ENCODE data around the gene LYPLAL1. TPM values are rescaled to one million over a fixed set of nuclear protein-coding genes. Genes with fewer than 3 reads are reported as not detected.
A peak's percentile ranks its signal among the peaks of the same experiment; 100 is the strongest.

Gene LYPLAL1
- total RNA-seq, 2 experiments from 2014 or later, result 23.1 to 24.0 TPM

DNA sequence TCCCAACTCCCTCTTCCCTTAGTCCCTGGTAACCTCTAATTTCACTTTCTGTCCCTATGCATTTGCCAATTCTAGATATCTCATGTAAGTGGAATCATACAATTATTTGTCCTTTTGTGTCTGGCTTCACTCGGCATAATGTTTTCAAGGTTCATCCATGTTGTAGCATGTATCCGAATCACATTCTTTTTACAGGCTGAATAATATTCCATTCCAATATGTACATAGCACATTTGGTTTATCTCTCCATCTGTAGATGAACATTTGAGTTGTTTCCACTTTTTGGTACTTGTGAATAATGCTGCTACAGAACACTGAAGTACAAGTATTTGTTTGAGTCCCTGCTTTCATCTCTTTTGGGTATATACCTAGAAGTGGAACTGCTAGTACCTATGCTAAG is 857 bp upstream of the LYPLAL1 start:
- Mint-ChIP-seq H3K4me1 (ENCODE audit: low read depth) (peaks cover 40% of the 10 kb centered on the region), H3K4me3 (no peak overlapping the region), H3K36me3 (peaks cover 6% of the 10 kb centered on the region), H3K27me3 (no peaks in the 10 kb centered on the region), H3K27ac (peak overlapping the region; percentile 14), H3K9me3 (no peaks in the 10 kb centered on the region)
- intact Hi-C loops (cut with micrococcal nuclease), result loop anchor here (5.0 kb wide), 3 partner anchors 116 to 1541 kb away; partner anchors contain the start of genes GPATCH2 and SPATA17
- CTCF ChIA-PET, result no interaction called here
- POLR2A ChIA-PET, result interaction anchor here (0.8 kb wide), 1 partner anchor 16 kb away, joined by 5 read pairs; no protein-coding TSS in a partner anchor
- DNase-seq, result no peak

- CTCF ChIA-PET, result no interaction called here
These were observed 282 bp upstream of the LYPLAL1 start for GRCh38 chr1:219173434-219173757.

GRCh38 chr1:219174460-219175211 is 958 bp downstream of the LYPLAL1 start:
- DNase-seq, result peak; percentile 45
- Mint-ChIP-seq H3K36me3 (peaks cover 10% of the 10 kb centered on the region), H3K9me3 (no peaks in the 10 kb centered on the region), H3K4me1 (ENCODE audit: low read depth) (peaks cover 42% of the 10 kb centered on the region), H3K4me3 (peak overlapping the region; percentile 96), H3K27me3 (no peaks in the 10 kb centered on the region), H3K27ac (peak overlapping the region; percentile 95)
- POLR2A ChIA-PET, result interaction anchor here (0.6 to 1.6 kb wide), 2 partner anchors 14 kb away, joined by 3 to 4 read pairs; no protein-coding TSS in a partner anchor
- intact Hi-C loops (cut with micrococcal nuclease), result loop anchor here (1.0 to 5.0 kb wide), 5 partner anchors 15 to 1542 kb away; partner anchors contain the start of genes EPRS1, GPATCH2 and SPATA17
- CTCF ChIA-PET, result no interaction called here

More at GRCh38 chr1:219173434-219173757, 282 bp upstream of the LYPLAL1 start:
- H3K27me3 Mint-ChIP-seq, result no peaks in the 10 kb centered on the region
- peaks cover 6% of the 10 kb centered on the region for H3K36me3 Mint-ChIP-seq
- POLR2A ChIA-PET, result interaction anchor here (0.7 to 0.8 kb wide), 3 partner anchors 15 to 152 kb away, joined by 3 to 5 read pairs (median 3); no protein-coding TSS in a partner anchor
- no peaks in the 10 kb centered on the region for H3K9me3 Mint-ChIP-seq
- H3K4me1 Mint-ChIP-seq (ENCODE audit: low read depth), result peaks cover 42% of the 10 kb centered on the region
- intact Hi-C loops (cut with micrococcal nuclease), result loop anchor here (5.0 kb wide), 3 partner anchors 116 to 1541 kb away; partner anchors contain the start of genes GPATCH2 and SPATA17
- no peak for DNase-seq
- peak overlapping the region; percentile 95 for H3K27ac Mint-ChIP-seq
- H3K4me3 Mint-ChIP-seq, result peak overlapping the region; percentile 96

DNA sequence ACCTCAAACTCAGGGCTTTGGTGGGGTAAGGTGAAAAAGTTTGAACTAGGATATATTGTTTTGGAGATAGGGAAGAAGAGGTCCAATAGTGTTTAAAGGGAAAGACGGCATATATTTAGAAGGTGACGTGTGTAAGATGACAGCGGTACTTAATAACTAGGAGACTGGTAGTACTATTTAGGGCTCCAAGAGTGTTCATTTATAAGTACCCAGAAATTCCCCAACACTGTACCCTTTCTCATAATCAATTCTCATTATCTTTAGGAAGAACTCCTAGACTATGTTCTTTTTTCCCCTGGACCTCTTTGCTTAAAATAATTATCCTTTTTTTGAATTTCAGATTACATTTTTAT is 1.5 kb downstream of the LYPLAL1 start:
- Mint-ChIP-seq H3K4me1 (ENCODE audit: low read depth) (peaks cover 42% of the 10 kb centered on the region), H3K9me3 (no peaks in the 10 kb centered on the region), H3K36me3 (peaks cover 10% of the 10 kb centered on the region), H3K4me3 (peak overlapping the region; percentile 96), H3K27me3 (no peaks in the 10 kb centered on the region), H3K27ac (peak overlapping the region; percentile 95)
- intact Hi-C loops (cut with micrococcal nuclease), result loop anchor here (2.0 kb wide), 1 partner anchor 872 kb away; the partner anchor contains the start of gene EPRS1
- ChIA-PET CTCF (no interaction called here), POLR2A (interaction anchor here (1.6 kb wide), 1 partner anchor 13 kb away, joined by 4 read pairs; no protein-coding TSS in a partner anchor)
- no peak for DNase-seq

DNA sequence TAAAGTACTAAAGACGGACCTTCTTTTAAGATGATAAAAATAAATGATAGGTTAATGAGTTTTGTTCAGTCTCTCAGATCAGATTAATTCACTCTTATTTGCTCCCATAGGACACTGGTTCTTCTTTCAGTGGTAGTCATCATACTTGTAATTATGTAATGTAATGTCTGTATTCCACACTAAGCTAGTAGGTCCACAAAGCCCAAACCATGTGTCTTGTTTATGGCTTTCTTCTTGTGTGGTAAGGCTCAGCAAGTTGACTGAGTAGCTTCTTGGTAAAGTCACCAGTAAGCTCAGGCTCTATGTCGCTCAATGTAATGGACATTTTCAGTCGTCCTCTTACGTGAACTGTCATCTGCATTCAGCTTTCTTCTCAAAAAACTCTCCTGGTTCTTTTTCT is 2.5 kb downstream of the LYPLAL1 start:
- ChIA-PET CTCF (no interaction called here), POLR2A (interaction anchor here (1.6 kb wide), 1 partner anchor 12 kb away, joined by 4 read pairs; no protein-coding TSS in a partner anchor)
- Mint-ChIP-seq H3K27ac (no peak overlapping the region), H3K36me3 (peaks cover 15% of the 10 kb centered on the region), H3K27me3 (no peaks in the 10 kb centered on the region), H3K4me1 (ENCODE audit: low read depth) (peaks cover 41% of the 10 kb centered on the region), H3K9me3 (no peaks in the 10 kb centered on the region), H3K4me3 (no peak overlapping the region)
- DNase-seq, result no peak
- intact Hi-C loops (cut with micrococcal nuclease), result no loop called here

GRCh38 chr1:219177363-219177762 is 3.7 kb downstream of the LYPLAL1 start:
- H3K4me1 Mint-ChIP-seq (ENCODE audit: low read depth), result peaks cover 48% of the 10 kb centered on the region
- no peak for DNase-seq
- no peaks in the 10 kb centered on the region for H3K9me3 Mint-ChIP-seq
- H3K27ac Mint-ChIP-seq, result no peak overlapping the region
- intact Hi-C loops (cut with micrococcal nuclease), result no loop called here
- POLR2A ChIA-PET, result no interaction called here
- no peaks in the 10 kb centered on the region for H3K27me3 Mint-ChIP-seq
- H3K4me3 Mint-ChIP-seq, result no peak overlapping the region
- H3K36me3 Mint-ChIP-seq, result peaks cover 22% of the 10 kb centered on the region
- CTCF ChIA-PET, result interaction anchor here (1.3 kb wide), 1 partner anchor 11 kb away, joined by 4 read pairs; no protein-coding TSS in a partner anchor

- no peak for DNase-seq
- Mint-ChIP-seq H3K36me3 (peaks cover 26% of the 10 kb centered on the region), H3K9me3 (no peaks in the 10 kb centered on the region), H3K27ac (no peak overlapping the region), H3K4me3 (no peak overlapping the region), H3K4me1 (ENCODE audit: low read depth) (peaks cover 50% of the 10 kb centered on the region), H3K27me3 (no peaks in the 10 kb centered on the region)
- CTCF ChIA-PET, result interaction anchor here (1.3 kb wide), 1 partner anchor 11 kb away, joined by 4 read pairs; no protein-coding TSS in a partner anchor
- intact Hi-C loops (cut with micrococcal nuclease), result no loop called here
- POLR2A ChIA-PET, result no interaction called here
These were observed 4.3 kb downstream of the LYPLAL1 start for GRCh38 chr1:219177940-219178339.

GRCh38 chr1:219179293-219179692 is 5.6 kb downstream of the LYPLAL1 start:
- ChIA-PET POLR2A (no interaction called here), CTCF (interaction anchor here (1.2 kb wide), 1 partner anchor 10 kb away, joined by 5 read pairs; no protein-coding TSS in a partner anchor)
- intact Hi-C loops (cut with micrococcal nuclease), result no loop called here
- Mint-ChIP-seq H3K4me3 (no peak overlapping the region), H3K9me3 (no peaks in the 10 kb centered on the region), H3K27ac (no peak overlapping the region), H3K36me3 (peaks cover 31% of the 10 kb centered on the region), H3K4me1 (ENCODE audit: low read depth) (peaks cover 59% of the 10 kb centered on the region), H3K27me3 (no peaks in the 10 kb centered on the region)
- DNase-seq, result no peak

- Mint-ChIP-seq H3K36me3 (peaks cover 33% of the 10 kb centered on the region), H3K4me1 (ENCODE audit: low read depth) (peaks cover 51% of the 10 kb centered on the region), H3K27ac (no peak overlapping the region), H3K9me3 (no peaks in the 10 kb centered on the region), H3K4me3 (no peak overlapping the region), H3K27me3 (no peaks in the 10 kb centered on the region)
- no peak for DNase-seq
- intact Hi-C loops (cut with micrococcal nuclease), result no loop called here
- CTCF ChIA-PET, result no interaction called here
- POLR2A ChIA-PET, result no interaction called here
These were observed 10.7 kb downstream of the LYPLAL1 start for GRCh38 chr1:219184337-219184736.

GRCh38 chr1:219185486-219186117 is 11.9 kb downstream of the LYPLAL1 start:
- intact Hi-C loops (cut with micrococcal nuclease), result loop anchor here (5.0 kb wide), 1 partner anchor 282 kb away; no protein-coding TSS in a partner anchor

GRCh38 chr1:219188331-219188803 is 14.7 kb downstream of the LYPLAL1 start:
- intact Hi-C loops (cut with micrococcal nuclease), result loop anchor here (5.0 kb wide), 1 partner anchor 279 kb away; no protein-coding TSS in a partner anchor
- H3K9me3 Mint-ChIP-seq, result no peaks in the 10 kb centered on the region
- CTCF ChIA-PET, result interaction anchor here (0.6 to 1.8 kb wide), 3 partner anchors 9 to 152 kb away, joined by 3 to 5 read pairs (median 4); no protein-coding TSS in a partner anchor

More at GRCh38 chr1:219185486-219186117, 11.9 kb downstream of the LYPLAL1 start:
- Mint-ChIP-seq H3K27me3 (no peaks in the 10 kb centered on the region), H3K4me3 (no peak overlapping the region), H3K4me1 (ENCODE audit: low read depth) (peaks cover 57% of the 10 kb centered on the region), H3K36me3 (peaks cover 29% of the 10 kb centered on the region), H3K27ac (no peak overlapping the region), H3K9me3 (no peaks in the 10 kb centered on the region)
- ChIA-PET POLR2A (no interaction called here), CTCF (no interaction called here)
- no peak for DNase-seq

More at GRCh38 chr1:219188331-219188803, 14.7 kb downstream of the LYPLAL1 start:
- DNase-seq, result no peak
- POLR2A ChIA-PET, result interaction anchor here (0.5 to 1.8 kb wide), 4 partner anchors 13 to 237 kb away, joined by 3 to 5 read pairs (median 4); partner anchors contain the start of gene LYPLAL1
- H3K4me1 Mint-ChIP-seq (ENCODE audit: low read depth), result peaks cover 38% of the 10 kb centered on the region
- peaks cover 14% of the 10 kb centered on the region for H3K36me3 Mint-ChIP-seq
- no peak overlapping the region for H3K4me3 Mint-ChIP-seq
- no peak overlapping the region for H3K27ac Mint-ChIP-seq
- H3K27me3 Mint-ChIP-seq, result no peaks in the 10 kb centered on the region

Data from activated CD4-positive, alpha-beta memory T cell treated with anti-CD3 and anti-CD28 coated beads for 36 hours (primary cell).